Measurements from ENCODE around the gene SLC35G2. TPM values are rescaled to one million over a fixed set of nuclear protein-coding genes. Genes with fewer than 3 reads are reported as not detected.

SLC35G2 gene
- total RNA-seq, result 3.8 and 5.8 TPM in 2 replicates

GRCh38 chr3:136818769-136819391 lies at the start of gene SLC35G2:
Gene SLC35G2, plus strand, starts transcription at chr3:136819126. Its CDS starts 35,335 bp downstream, at chr3:136854461.

GRCh38 chr3:136861890-136862616 lies 43.1 kb downstream of the SLC35G2 start, which contains the start of gene NCK1:
Gene NCK1, plus strand, starts transcription at chr3:136862208. Its CDS starts 65,794 bp downstream, at chr3:136928002.

Other genes starting within 250 kb of the SLC35G2 start
- gene STAG1, start 66.7 kb upstream of the SLC35G2 start, total RNA-seq, result 27.7 and 30.8 TPM in 2 replicates
- gene NCK1, start 43.1 kb downstream of the SLC35G2 start, total RNA-seq, result 81.0 and 111 TPM in 2 replicates
- gene IL20RB, start 138.9 kb downstream of the SLC35G2 start, total RNA-seq, result 164 and 183 TPM in 2 replicates

Data from nasal cavity respiratory epithelium epithelial cell of viscerocranial mucosa (primary cell).